Common myeloid progenitor, CD34-positive (primary cell): ENCODE measurements around the gene TCP1.

ENCODE experiments used
- CTCF ChIA-PET: fragments of 350-600 bp; sonication (Branson Sonifier 250); formaldehyde crosslinking; loops from one replicate; lab custom pipeline; 2021; ENCODE audit warnings: antibody characterized with exemption; lab: Charles Lee
- POLR2A ChIA-PET: fragments of 350-600 bp; sonication (Branson Sonifier 250); formaldehyde crosslinking; loops from one replicate; lab custom pipeline; 2021; ENCODE audit warnings: antibody characterized with exemption; lab: Charles Lee
- DNase-seq, 3 donors: peaks; one replicate each; pipeline versions ENCODE4 v3.0.0 to v3.0.0-alpha.2; 2013
- H3K27ac ChIP-seq, 2 experiments: 1 replicate in 1 of 2; 2 replicates in 1 of 2; pipeline ENCODE4 v1.7.0; 2013; ENCODE audit warnings: inconsistent platforms in 2 of 2, low read length in 2 of 2, mild to moderate bottlenecking in 2 of 2, low read depth in 1 of 2, moderate library complexity in 1 of 2; ENCODE audit not compliant: severe bottlenecking in 2 of 2, insufficient read depth in 1 of 2, poor library complexity in 1 of 2
- H3K27me3 ChIP-seq, 5 experiments: replicated peaks in 2 of 5; 1 replicate in 3 of 5; 2 replicates in 2 of 5; pipeline versions ENCODE4 v1.6.1 to v1.7.0; 2013; ENCODE audit warnings: low read length in 4 of 5, mild to moderate bottlenecking in 2 of 5, moderate library complexity in 2 of 5, inconsistent platforms in 1 of 5; ENCODE audit not compliant: insufficient read depth in 5 of 5, control insufficient read depth in 4 of 5
- H3K36me3 ChIP-seq, 4 experiments: 1 replicate in 2 of 4; 2 replicates in 2 of 4; pipeline versions ENCODE4 v1.6.1 to v1.7.0; 2013; ENCODE audit warnings: low read length in 3 of 4, control low read depth in 1 of 4, mild to moderate bottlenecking in 1 of 4; ENCODE audit not compliant: control insufficient read depth in 4 of 4, insufficient read depth in 4 of 4
- H3K4me1 ChIP-seq, 4 experiments: 1 replicate in 3 of 4; 2 replicates in 1 of 4; pipeline versions ENCODE4 v1.6.1 to v1.7.1; 2013; ENCODE audit warnings: low read length in 3 of 4, mild to moderate bottlenecking in 3 of 4, control low read depth in 1 of 4, inconsistent platforms in 1 of 4, moderate library complexity in 1 of 4; ENCODE audit not compliant: control insufficient read depth in 4 of 4, insufficient read depth in 4 of 4; ENCODE audit errors: control extremely low read depth in 1 of 4
- H3K4me3 ChIP-seq, 7 experiments: 1 replicate in 4 of 7; 2 replicates in 3 of 7; pipeline versions ENCODE4 v1.5.1 to v1.7.0; 2013; ENCODE audit warnings: mild to moderate bottlenecking in 7 of 7, low read length in 6 of 7, moderate library complexity in 6 of 7, inconsistent platforms in 2 of 7, low read depth in 2 of 7, control low read depth in 1 of 7; ENCODE audit not compliant: insufficient read depth in 4 of 7, control insufficient read depth in 1 of 7; ENCODE audit errors: extremely low read depth in 1 of 7
- H3K9me3 ChIP-seq, 5 experiments: 1 replicate in 4 of 5; 2 replicates in 1 of 5; pipeline versions ENCODE4 v1.6.1 to v1.7.1; 2013; ENCODE audit warnings: low read length in 4 of 5, mild to moderate bottlenecking in 2 of 5, inconsistent platforms in 1 of 5, low read depth in 1 of 5, moderate library complexity in 1 of 5; ENCODE audit not compliant: control insufficient read depth in 4 of 5, insufficient read depth in 2 of 5; ENCODE audit errors: control extremely low read depth in 1 of 5
- WGBS: methylation state at CpG from one replicate; pipeline ENCODE4 v1.1.5; 2013; ENCODE audit not compliant: insufficient coverage; 5-methylcytosine and 5-hydroxymethylcytosine counted together

Gene TCP1

GRCh38 chr6:159807150-159807858 lies 17.9 kb upstream of the TCP1 start:
- no peaks in the 10 kb centered on the region for H3K27me3 ChIP-seq
- POLR2A ChIA-PET, result no interaction called here
- peaks cover 0 to 9% (median 0%) of the 10 kb centered on the region in 4 experiments for H3K4me1 ChIP-seq
- no peaks in the 10 kb centered on the region for H3K9me3 ChIP-seq
- no peaks in the 10 kb centered on the region for H3K36me3 ChIP-seq
- 100% methylated on average over 4 of the region's 5 CpGs for WGBS
- H3K27ac ChIP-seq, result no peak overlapping the region
- DNase-seq, result no peak
- CTCF ChIA-PET, result interaction anchor here (1.6 kb wide), 1 partner anchor 15 kb away, joined by 4 read pairs; no protein-coding TSS in a partner anchor
- H3K4me3 ChIP-seq, result no peak overlapping the region

GRCh38 chr6:159806021-159806458 lies 16.6 kb upstream of the TCP1 start:
- no peak overlapping the region for H3K27ac ChIP-seq
- DNase-seq, result no peak
- no peaks in the 10 kb centered on the region for H3K36me3 ChIP-seq
- H3K27me3 ChIP-seq, result no peaks in the 10 kb centered on the region
- H3K4me1 ChIP-seq, result peaks cover 0 to 9% (median 0%) of the 10 kb centered on the region in 4 experiments
- ChIA-PET POLR2A (no interaction called here), CTCF (interaction anchor here (1.3 to 1.6 kb wide), 2 partner anchors 16 to 49 kb away, joined by 3 to 4 read pairs; no protein-coding TSS in a partner anchor)
- H3K4me3 ChIP-seq, result no peak overlapping the region
- no peaks in the 10 kb centered on the region for H3K9me3 ChIP-seq
- WGBS, result 97% methylated on average over 9 of the region's 9 CpGs

- Histone ChIP-seq H3K9me3 (no peaks in the 10 kb centered on the region), H3K27me3 (no peaks in the 10 kb centered on the region), H3K4me3 (no peak overlapping the region), H3K4me1 (peaks cover 0 to 9% (median 0%) of the 10 kb centered on the region in 4 experiments), H3K27ac (no peak overlapping the region), H3K36me3 (no peaks in the 10 kb centered on the region)
- WGBS, result 95% methylated on average over 5 of the region's 6 CpGs
- ChIA-PET POLR2A (no interaction called here), CTCF (interaction anchor here (0.9 to 1.3 kb wide), 2 partner anchors 9 to 49 kb away, joined by 3 read pairs; no protein-coding TSS in a partner anchor)
- DNase-seq, result no peak
Measured at GRCh38 chr6:159805440-159806020, 16.1 kb upstream of the TCP1 start.

- no peaks in the 10 kb centered on the region for H3K27me3 ChIP-seq
- no peaks in the 10 kb centered on the region for H3K9me3 ChIP-seq
- no peak overlapping the region for H3K4me3 ChIP-seq
- ChIA-PET CTCF (interaction anchor here (0.9 kb wide), 1 partner anchor 8 kb away, joined by 3 read pairs; no protein-coding TSS in a partner anchor), POLR2A (interaction anchor here (0.7 kb wide), 1 partner anchor 13 kb away, joined by 4 read pairs; no protein-coding TSS in a partner anchor)
- 100% methylated on average over 9 of the region's 10 CpGs for WGBS
- DNase-seq, result no peak
- peaks cover 0 to 9% (median 0%) of the 10 kb centered on the region in 4 experiments for H3K4me1 ChIP-seq
- H3K36me3 ChIP-seq, result peaks cover 0 to 8% (median 5%) of the 10 kb centered on the region in 4 experiments
- H3K27ac ChIP-seq, result no peak overlapping the region
Measured at GRCh38 chr6:159804504-159804903, 15.1 kb upstream of the TCP1 start.

GRCh38 chr6:159801935-159802334 lies 12.5 kb upstream of the TCP1 start:
- Histone ChIP-seq H3K4me1 (peaks cover 0 to 9% (median 0%) of the 10 kb centered on the region in 4 experiments), H3K36me3 (peaks cover 7 to 32% (median 23%) of the 10 kb centered on the region in 4 experiments), H3K4me3 (no peak overlapping the region), H3K9me3 (no peaks in the 10 kb centered on the region), H3K27ac (no peak overlapping the region), H3K27me3 (no peaks in the 10 kb centered on the region)
- CTCF ChIA-PET, result interaction anchor here (0.6 to 1.9 kb wide), 2 partner anchors 50 to 1279 kb away, joined by 3 to 6 read pairs; no protein-coding TSS in a partner anchor
- DNase-seq, result no peak
- POLR2A ChIA-PET, result no interaction called here
- 98% methylated on average over 6 of the region's 8 CpGs for WGBS

GRCh38 chr6:159800141-159800865 lies 10.9 kb upstream of the TCP1 start, which contains the start of gene PNLDC1:
Gene PNLDC1, plus strand, starts transcription at chr6:159800276. Its CDS starts 32 bp downstream, at chr6:159800308.
- H3K27me3 ChIP-seq, result no peaks in the 10 kb centered on the region
- 98% methylated on average over 45 of the region's 50 CpGs for WGBS
- peaks cover 10 to 39% (median 24%) of the 10 kb centered on the region in 4 experiments for H3K36me3 ChIP-seq
- no peak within 1 kb of the TSS for H3K4me3 ChIP-seq
- H3K27ac ChIP-seq, result no peak within 1 kb of the TSS
- no peaks in the 10 kb centered on the region for H3K9me3 ChIP-seq
- ChIA-PET CTCF (interaction anchor here (1.9 kb wide), 1 partner anchor 52 kb away, joined by 6 read pairs; no protein-coding TSS in a partner anchor), POLR2A (no interaction called here)
- H3K4me1 ChIP-seq, result no peaks in the 10 kb centered on the region
- no peak for DNase-seq
